Body of pancreas (tissue), 4 donors: ENCODE data around the gene ACKR3. TPM values are rescaled to one million over a fixed set of nuclear protein-coding genes. Genes with fewer than 3 reads are reported as not detected.

Experiments used
- ATAC-seq: fragments of 150-250 bp; one replicate; pipeline ENCODE4 v1.9.1; 2016
- DNase-seq, 4 donors: peaks; one replicate each; pipeline ENCODE4 v3.0.0-alpha.2; 2019
- H3K27ac ChIP-seq, 4 donors: fragments of 200-600 bp; sonication (generic); 1 replicate in 3 of 4; 2 replicates in 1 of 4; pipeline versions ENCODE4 v1.5.1 to v1.6.1; 2016 to 2019; ENCODE audit warnings: mild to moderate bottlenecking in 1 of 4, mixed read lengths in 1 of 4, moderate library complexity in 1 of 4
- H3K27me3 ChIP-seq, 2 donors: fragments of 200-600 bp; sonication (generic); one replicate each; pipeline ENCODE4 v1.6.0; 2016; ENCODE audit warnings: mild to moderate bottlenecking in 1 of 2
- H3K36me3 ChIP-seq, 2 donors: fragments of 200-600 bp; sonication (generic); replicated peaks in 1 of 2; 2 replicates each; pipeline ENCODE4 v1.5.1; 2016; ENCODE audit warnings: low read depth in 2 of 2; ENCODE audit not compliant: insufficient read depth in 1 of 2
- H3K4me1 ChIP-seq: fragments of 200-600 bp; sonication (generic); one replicate; pipeline ENCODE4 v1.6.0; 2016
- H3K4me3 ChIP-seq, 2 donors: fragments of 200-600 bp; sonication (generic); 1 replicate in 1 of 2; 2 replicates in 1 of 2; pipeline ENCODE4 v1.5.1; 2016 to 2019
- H3K9me3 ChIP-seq, 3 donors: fragments of 200-600 bp; sonication (generic); 1 replicate in 2 of 3; 2 replicates in 1 of 3; pipeline ENCODE4 v1.5.1; 2016
- POLR2A ChIP-seq, 3 donors: fragments of 450-650 bp; IDR thresholded peaks; one replicate each; pipeline ENCODE4 v1.6.1; 2016; ENCODE audit warnings: antibody characterized with exemption in 3 of 3, mild to moderate bottlenecking in 2 of 3
- WGBS, 2 donors: methylation state at CpG; one replicate each; pipeline ENCODE4 v1.1.5; 2017; 5-methylcytosine and 5-hydroxymethylcytosine counted together
- intact Hi-C: fragments of 100-400 bp; cut with DNase I; formaldehyde crosslinking; loops from one replicate; pipeline ENCODE4 v1.15.1; 2023
- total RNA-seq, 2 donors: library from RNA; depleted of rRNA; stranded (reverse); fragments of >200 nt; gene quantifications; one replicate each; pipeline ENCODE4 v1.1.0, GENCODE V29; 2016
- TF ChIP-seq, protein P1 (sequence below), 7 experiments: fragments of 450-650 bp in 4 of 7; fragments of 200-600 bp in 3 of 7; sonication (generic) in 3 of 7; IDR thresholded peaks; one replicate each; pipeline ENCODE4 v1.5.1; 2016 to 2019; ENCODE audit warnings: antibody characterized with exemption in 7 of 7

Gene ACKR3
- total RNA-seq, 2 donors from 2014 or later = 10.4 to 18.1 TPM

DNA sequence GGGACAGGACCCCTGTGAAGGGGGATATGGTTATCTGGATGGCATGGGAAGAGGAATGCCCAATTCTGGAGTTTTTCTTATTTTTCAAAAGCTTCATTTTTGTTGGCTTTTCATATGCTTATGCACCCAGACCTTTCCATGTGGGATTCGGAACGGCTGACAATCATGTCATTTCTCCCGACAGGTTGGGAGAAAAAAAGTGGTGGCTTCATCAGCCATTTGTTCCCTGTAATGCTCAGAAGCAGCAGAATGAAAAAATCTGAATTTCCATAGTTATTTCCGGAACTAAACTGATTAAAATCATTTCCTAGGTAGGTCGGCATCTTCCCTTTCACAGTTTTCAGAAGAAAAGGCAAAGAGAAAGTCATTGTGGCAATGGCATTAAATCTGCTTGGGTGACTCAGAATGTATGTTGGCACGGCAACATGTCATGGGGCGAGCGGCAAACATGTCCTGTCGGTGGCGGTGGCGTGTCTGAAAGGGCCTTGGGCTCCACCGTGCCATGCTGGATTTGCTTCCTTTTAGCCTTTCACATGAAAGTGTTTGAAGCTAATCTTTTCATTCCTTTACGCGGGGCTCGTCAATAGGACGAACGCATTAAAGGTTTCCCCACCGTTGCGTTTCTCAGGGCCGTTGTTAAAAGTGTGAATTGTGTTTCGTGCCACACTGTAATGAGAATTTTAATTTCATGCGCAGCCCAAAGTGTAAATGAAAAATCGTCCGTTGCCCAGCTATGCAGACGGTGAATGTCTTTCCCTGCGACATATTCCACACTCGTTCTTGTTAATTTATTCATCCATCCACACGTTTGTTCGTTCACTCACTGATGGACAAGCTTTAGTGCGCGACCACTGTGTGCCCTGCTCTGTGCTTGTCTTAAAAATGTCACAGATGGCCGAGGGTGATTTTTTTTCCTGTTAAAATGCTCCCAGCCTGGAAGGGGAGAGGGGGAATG, 18.5 kb downstream of the ACKR3 start:
- intact Hi-C loops = no loop called here
- no peak overlapping the region for H3K4me3 ChIP-seq
- 90 to 93% methylated on average over 32 of the region's 32 CpGs for WGBS, 2 donors
- H3K27me3 ChIP-seq = no peaks in the 10 kb centered on the region
- H3K27ac ChIP-seq = no peak overlapping the region
- no peaks in the 10 kb centered on the region for H3K9me3 ChIP-seq
- H3K4me1 ChIP-seq = no peaks in the 10 kb centered on the region
- no peak for DNase-seq
- TF ChIP-seq, protein P1, sequence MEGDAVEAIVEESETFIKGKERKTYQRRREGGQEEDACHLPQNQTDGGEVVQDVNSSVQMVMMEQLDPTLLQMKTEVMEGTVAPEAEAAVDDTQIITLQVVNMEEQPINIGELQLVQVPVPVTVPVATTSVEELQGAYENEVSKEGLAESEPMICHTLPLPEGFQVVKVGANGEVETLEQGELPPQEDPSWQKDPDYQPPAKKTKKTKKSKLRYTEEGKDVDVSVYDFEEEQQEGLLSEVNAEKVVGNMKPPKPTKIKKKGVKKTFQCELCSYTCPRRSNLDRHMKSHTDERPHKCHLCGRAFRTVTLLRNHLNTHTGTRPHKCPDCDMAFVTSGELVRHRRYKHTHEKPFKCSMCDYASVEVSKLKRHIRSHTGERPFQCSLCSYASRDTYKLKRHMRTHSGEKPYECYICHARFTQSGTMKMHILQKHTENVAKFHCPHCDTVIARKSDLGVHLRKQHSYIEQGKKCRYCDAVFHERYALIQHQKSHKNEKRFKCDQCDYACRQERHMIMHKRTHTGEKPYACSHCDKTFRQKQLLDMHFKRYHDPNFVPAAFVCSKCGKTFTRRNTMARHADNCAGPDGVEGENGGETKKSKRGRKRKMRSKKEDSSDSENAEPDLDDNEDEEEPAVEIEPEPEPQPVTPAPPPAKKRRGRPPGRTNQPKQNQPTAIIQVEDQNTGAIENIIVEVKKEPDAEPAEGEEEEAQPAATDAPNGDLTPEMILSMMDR (IDR thresholded peaks at IDR 0.05) = no peak
- TF ChIP-seq POLR2A (IDR thresholded peaks at IDR 0.05) = no peak
- no peak for ATAC-seq
- H3K36me3 ChIP-seq = no peaks in the 10 kb centered on the region

DNA sequence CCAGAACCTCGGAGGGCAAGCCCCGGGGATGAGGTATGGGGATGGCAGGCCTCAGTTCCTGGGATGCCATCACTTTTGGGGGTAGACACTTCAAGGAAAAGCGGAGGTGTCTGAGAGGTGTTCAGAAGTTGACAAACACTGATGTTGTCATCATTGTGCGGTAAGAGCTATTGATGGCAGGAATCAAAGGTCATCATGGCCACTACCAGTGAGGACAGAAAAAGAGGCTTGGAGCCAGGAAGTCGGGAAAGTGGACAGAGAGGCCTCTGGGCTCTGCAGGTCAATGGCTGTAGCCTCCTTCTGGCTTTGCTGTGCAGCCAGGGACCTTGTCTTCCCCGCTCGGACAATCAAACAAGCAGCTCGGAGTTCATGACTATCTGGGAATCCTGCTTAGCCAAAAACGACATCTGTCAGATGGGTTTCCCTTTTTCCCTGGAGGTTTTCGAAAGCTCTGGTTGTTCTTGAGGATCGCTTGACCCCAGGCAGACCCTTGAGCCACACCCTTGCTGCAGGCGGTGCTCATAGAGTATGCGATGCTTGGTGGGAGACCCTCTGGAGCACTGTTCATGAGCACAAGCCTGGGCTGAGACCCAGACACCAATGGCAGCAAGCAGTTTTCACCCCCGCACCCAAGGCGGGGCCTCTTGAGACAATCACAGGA, 19.4 kb downstream of the ACKR3 start:
- Histone ChIP-seq H3K4me1 (no peaks in the 10 kb centered on the region), H3K27ac (no peak overlapping the region), H3K36me3 (no peaks in the 10 kb centered on the region), H3K27me3 (no peaks in the 10 kb centered on the region), H3K4me3 (no peak overlapping the region), H3K9me3 (no peaks in the 10 kb centered on the region)
- WGBS, 2 donors = 87 to 92% methylated on average over 14 to 15 of the region's 15 CpGs
- TF ChIP-seq, protein P1 (IDR thresholded peaks at IDR 0.05) = no peak
- no peak for TF ChIP-seq POLR2A (IDR thresholded peaks at IDR 0.05)
- ATAC-seq (no peak), DNase-seq (no peak)
- intact Hi-C loops = no loop called here

DNA sequence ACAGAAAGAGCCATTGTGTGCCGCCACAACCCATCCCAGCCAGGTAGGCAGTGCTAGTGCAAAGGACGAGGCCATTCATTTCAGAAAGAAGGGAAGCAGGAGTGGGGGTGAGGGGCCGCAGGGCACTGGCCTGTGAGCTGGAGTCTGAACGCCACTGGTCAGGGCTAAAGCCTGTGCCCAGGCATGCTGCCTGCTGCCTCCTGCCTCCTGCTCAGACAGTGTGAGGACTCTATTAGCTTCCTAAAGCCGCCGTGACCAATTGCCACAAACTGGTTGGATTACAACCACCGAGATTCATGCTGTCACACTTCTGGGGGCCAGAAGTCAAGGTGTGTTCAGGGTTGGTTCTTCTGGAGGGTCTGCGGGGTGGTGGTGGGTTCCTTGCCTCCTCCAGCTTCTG, 21.2 kb downstream of the ACKR3 start:
- 95% methylated on average over 8 of the region's 8 CpGs for WGBS, 2 donors
- Histone ChIP-seq H3K27me3 (no peaks in the 10 kb centered on the region), H3K4me3 (no peak overlapping the region), H3K36me3 (no peaks in the 10 kb centered on the region), H3K9me3 (no peaks in the 10 kb centered on the region), H3K27ac (no peak overlapping the region), H3K4me1 (no peaks in the 10 kb centered on the region)
- intact Hi-C loops = no loop called here
- ATAC-seq = no peak
- no peak for DNase-seq
- TF ChIP-seq POLR2A (IDR thresholded peaks at IDR 0.05) = no peak
- TF ChIP-seq, protein P1 (IDR thresholded peaks at IDR 0.05) = no peak

DNA sequence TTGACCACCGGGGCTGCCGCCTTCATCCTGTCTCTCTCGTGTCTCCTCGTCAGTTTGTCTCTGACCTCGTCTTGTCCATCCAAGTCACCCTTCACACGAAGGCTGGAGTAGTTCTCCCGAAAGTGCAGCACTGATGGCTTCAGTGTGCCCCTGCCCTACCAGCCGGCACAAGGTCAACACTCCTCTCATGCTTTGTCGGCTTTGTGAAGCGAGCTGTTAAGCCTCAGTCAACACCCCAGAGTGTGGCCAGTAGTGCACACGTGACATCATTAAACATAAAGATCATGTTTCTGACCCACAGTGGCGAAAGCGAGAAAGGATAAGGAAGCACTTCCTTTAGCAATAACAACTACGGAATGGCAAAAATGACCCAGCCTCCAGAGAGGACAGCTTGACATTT, 23.2 kb downstream of the ACKR3 start:
- H3K36me3 ChIP-seq = no peaks in the 10 kb centered on the region
- ATAC-seq = no peak
- intact Hi-C loops = no loop called here
- H3K9me3 ChIP-seq = no peaks in the 10 kb centered on the region
- no peak overlapping the region for H3K4me3 ChIP-seq
- TF ChIP-seq, protein P1 (IDR thresholded peaks at IDR 0.05) = no peak
- TF ChIP-seq POLR2A (IDR thresholded peaks at IDR 0.05) = no peak
- WGBS, 2 donors = 77 to 80% methylated on average over 14 of the region's 14 CpGs
- no peak overlapping the region for H3K27ac ChIP-seq
- H3K4me1 ChIP-seq = peaks cover 11% of the 10 kb centered on the region
- DNase-seq = peak in 1 of 4 donors; percentile 27
- H3K27me3 ChIP-seq = no peaks in the 10 kb centered on the region
